Skeletal muscle tissue (tissue), 4 donors: ENCODE data around the gene MUC2. TPM values are rescaled to one million over a fixed set of nuclear protein-coding genes. Genes with fewer than 3 reads are reported as not detected.

Experiments
- H3K27ac ChIP-seq: one replicate; pipeline ENCODE4 v1.7.0; 2013; ENCODE audit warnings: mild to moderate bottlenecking, low read depth, low read length, inconsistent platforms
- H3K27me3 ChIP-seq, 3 donors: one replicate each; pipeline ENCODE4 v1.7.0; 2013; ENCODE audit warnings: low read length in 3 of 3; ENCODE audit not compliant: control insufficient read depth in 3 of 3, insufficient read depth in 3 of 3
- H3K36me3 ChIP-seq, 3 donors: one replicate each; pipeline ENCODE4 v1.7.0; 2013; ENCODE audit warnings: low read length in 3 of 3; ENCODE audit not compliant: control insufficient read depth in 3 of 3, insufficient read depth in 3 of 3
- H3K4me1 ChIP-seq, 3 donors: one replicate each; pipeline ENCODE4 v1.7.0; 2013; ENCODE audit warnings: low read length in 3 of 3, mild to moderate bottlenecking in 3 of 3; ENCODE audit not compliant: control insufficient read depth in 3 of 3, insufficient read depth in 3 of 3
- H3K4me3 ChIP-seq, 3 donors: one replicate each; pipeline ENCODE4 v1.7.0; 2013; ENCODE audit warnings: low read length in 3 of 3
- H3K9ac ChIP-seq, 3 donors: one replicate each; pipeline ENCODE4 v1.7.0; 2013; ENCODE audit warnings: low read length in 3 of 3, mild to moderate bottlenecking in 3 of 3, moderate library complexity in 2 of 3, low read depth in 1 of 3
- H3K9me3 ChIP-seq, 3 donors: one replicate each; pipeline ENCODE4 v1.7.0; 2013; ENCODE audit warnings: low read length in 3 of 3; ENCODE audit not compliant: control insufficient read depth in 3 of 3
- total RNA-seq: library from RNA; depleted of rRNA; stranded (reverse); fragments of >200 nt; gene quantifications from one replicate; pipeline ENCODE4 v1.2.3, GENCODE V29; 2014
- donor health status: Osteomylitis.

MUC2 gene
- total RNA-seq, result not detected

DNA sequence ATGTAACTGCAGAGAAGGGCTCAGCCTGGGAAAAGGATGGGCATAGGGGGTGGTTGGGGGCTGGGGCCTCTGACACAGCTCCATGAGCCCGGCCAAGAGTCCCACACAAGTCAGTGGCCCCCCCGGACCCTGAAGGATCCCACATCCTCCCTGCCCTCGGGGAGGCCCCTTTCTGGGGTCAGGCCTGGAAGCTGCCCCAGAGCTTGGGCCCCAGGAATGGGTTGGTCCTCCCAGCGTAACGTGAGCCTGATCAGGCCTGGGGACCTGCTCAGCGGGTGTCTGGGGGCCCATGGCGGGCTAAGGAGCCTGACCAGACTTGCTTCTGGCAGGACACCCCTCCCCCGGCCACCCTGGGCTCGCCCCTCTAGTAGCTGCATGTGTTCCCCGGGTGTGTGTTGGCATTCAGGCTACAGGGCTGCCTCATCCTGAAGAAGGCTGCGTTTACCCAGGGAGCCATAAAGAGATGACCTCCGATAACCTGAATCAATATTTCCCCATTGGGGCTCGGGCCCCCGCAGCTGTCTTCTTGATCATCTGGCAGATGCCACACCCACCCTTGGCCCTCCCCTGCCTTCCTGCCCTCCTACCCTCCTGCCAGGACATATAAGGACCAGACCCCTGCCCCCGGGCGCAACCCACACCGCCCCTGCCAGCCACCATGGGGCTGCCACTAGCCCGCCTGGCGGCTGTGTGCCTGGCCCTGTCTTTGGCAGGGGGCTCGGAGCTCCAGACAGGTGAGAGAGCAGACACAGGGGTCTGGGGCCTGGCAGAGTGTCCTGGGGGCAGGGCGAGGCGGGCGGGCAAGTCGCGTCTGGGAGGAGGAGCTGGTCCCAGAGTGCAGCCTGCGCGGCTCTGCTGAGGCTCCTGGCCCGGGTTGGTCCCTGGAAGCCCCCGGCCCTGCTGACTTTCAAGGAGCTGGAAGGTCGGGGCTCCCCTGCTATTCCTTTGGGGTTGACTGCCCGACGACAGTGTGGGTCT, at the start of gene MUC2:
MUC2 (plus strand) TSS at position 631 of the 978 bp plus-strand sequence.
- peaks cover 13 to 15% (median 15%) of the 10 kb centered on the region in 3 donors for H3K4me1 ChIP-seq
- H3K27me3 ChIP-seq, result peaks cover 0 to 20% (median 5%) of the 10 kb centered on the region in 3 donors
- H3K9ac ChIP-seq, result no peak within 1 kb of the TSS
- H3K27ac ChIP-seq, result no peak within 1 kb of the TSS
- H3K36me3 ChIP-seq, result no peaks in the 10 kb centered on the region
- H3K9me3 ChIP-seq, result no peaks in the 10 kb centered on the region
- H3K4me3 ChIP-seq, result no peak within 1 kb of the TSS

DNA sequence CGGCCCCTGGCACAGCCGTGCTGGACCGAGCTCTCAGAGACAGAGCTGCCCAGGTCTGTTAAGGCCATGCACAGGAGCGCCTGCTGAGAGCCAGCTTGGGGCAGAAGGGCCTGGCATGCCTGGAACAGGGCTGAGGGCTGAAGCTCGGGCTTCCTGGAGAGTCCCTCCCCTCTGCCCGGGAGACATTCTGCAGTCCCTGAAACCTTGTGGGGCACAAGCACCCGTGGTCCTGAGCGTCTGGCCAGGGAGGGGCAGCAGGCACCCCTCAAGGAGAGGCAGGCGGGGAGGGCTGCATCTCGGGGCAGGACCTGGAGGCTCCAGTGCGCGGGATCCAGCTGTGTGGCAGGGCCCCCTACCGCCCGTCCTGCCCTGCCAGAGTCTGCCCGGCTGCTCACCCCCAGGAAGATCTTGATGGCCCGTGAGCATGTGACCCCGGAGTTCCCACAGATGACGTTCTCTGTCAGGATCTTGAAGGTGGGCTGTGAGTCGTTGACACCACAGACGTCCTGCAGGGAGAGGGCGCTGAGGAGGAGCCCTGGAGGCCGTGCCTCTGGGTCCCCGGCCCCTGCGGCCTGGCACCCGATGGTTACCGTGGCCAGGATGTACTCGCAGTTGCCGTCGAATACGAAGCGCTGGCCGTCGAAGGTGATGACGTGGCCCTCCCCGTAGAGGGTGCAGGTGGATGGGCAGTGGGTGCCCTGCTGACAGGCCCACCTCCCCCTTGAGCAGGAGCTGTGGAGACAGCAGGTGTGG, 49.1 kb upstream of the MUC2 start:
- Histone ChIP-seq H3K9ac (no peak overlapping the region), H3K36me3 (peaks cover 0 to 2% (median 0%) of the 10 kb centered on the region in 3 donors), H3K4me3 (no peak overlapping the region), H3K27me3 (peaks cover 0 to 4% (median 0%) of the 10 kb centered on the region in 3 donors), H3K27ac (no peak overlapping the region), H3K4me1 (no peaks in the 10 kb centered on the region), H3K9me3 (no peaks in the 10 kb centered on the region)

DNA sequence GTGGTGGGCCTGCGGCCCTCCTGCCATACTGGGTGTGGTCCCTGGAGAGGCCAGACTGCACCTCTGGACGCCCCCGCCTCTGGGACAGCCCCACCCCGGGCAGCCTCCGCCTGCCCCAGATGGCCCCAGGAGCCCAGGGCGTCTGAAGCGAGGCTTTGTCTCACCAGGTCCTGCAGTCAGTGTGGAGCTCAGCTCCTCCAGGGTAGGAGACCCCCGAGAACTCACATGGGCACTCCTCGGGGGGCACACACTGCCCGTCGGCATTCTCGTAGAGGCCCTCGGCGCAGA, 48.6 kb upstream of the MUC2 start:
- Histone ChIP-seq H3K36me3 (peaks cover 0 to 2% (median 0%) of the 10 kb centered on the region in 3 donors), H3K27me3 (peaks cover 0 to 4% (median 0%) of the 10 kb centered on the region in 3 donors), H3K4me3 (no peak overlapping the region), H3K4me1 (no peaks in the 10 kb centered on the region), H3K27ac (no peak overlapping the region), H3K9me3 (no peaks in the 10 kb centered on the region), H3K9ac (no peak overlapping the region)

DNA sequence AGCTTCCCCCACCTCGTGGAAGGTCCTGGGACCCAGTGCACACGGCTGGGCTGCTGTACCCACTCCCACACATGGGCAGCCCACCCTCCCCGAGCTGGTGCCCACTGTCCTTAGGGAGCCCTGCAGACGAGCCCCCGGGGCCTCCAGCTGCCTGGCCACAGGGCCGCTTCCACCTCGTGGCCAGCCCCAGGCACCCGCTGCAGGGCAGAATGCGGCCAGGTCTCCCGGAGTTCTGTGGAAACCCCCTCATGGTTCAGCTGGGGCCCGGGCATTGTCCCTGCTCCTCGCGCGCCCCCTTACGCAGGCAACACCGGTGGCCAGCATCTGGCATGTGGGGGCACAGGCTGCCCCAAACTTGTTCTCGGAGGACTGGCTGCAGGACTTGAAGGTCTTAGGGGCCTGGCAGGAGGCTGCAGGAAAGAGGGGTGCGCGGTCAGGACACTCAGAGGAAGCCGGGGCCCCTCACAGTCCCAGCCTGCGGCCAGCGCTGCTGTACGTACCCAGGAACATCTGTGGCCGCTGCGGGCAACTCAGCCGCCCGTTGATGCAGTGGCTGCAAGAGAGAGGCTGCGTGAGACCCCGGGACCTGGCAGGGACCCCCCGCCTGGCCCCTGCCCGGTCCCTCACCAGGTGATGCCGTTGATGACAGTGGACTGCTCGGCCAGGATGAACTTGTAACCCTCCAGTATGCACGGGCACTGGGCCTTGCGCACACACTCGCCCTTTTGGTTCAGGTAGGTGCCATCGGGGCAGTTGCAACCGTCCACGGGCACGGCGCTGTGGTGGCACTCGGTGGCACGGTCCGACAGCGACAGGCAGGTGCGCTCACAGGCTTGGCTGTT, 47.8 kb upstream of the MUC2 start:
- Histone ChIP-seq H3K27ac (no peak overlapping the region), H3K9me3 (no peaks in the 10 kb centered on the region), H3K27me3 (peaks cover 0 to 4% (median 2%) of the 10 kb centered on the region in 3 donors), H3K9ac (no peak overlapping the region), H3K4me3 (no peak overlapping the region), H3K36me3 (peaks cover 0 to 2% (median 0%) of the 10 kb centered on the region in 3 donors), H3K4me1 (no peaks in the 10 kb centered on the region)

DNA sequence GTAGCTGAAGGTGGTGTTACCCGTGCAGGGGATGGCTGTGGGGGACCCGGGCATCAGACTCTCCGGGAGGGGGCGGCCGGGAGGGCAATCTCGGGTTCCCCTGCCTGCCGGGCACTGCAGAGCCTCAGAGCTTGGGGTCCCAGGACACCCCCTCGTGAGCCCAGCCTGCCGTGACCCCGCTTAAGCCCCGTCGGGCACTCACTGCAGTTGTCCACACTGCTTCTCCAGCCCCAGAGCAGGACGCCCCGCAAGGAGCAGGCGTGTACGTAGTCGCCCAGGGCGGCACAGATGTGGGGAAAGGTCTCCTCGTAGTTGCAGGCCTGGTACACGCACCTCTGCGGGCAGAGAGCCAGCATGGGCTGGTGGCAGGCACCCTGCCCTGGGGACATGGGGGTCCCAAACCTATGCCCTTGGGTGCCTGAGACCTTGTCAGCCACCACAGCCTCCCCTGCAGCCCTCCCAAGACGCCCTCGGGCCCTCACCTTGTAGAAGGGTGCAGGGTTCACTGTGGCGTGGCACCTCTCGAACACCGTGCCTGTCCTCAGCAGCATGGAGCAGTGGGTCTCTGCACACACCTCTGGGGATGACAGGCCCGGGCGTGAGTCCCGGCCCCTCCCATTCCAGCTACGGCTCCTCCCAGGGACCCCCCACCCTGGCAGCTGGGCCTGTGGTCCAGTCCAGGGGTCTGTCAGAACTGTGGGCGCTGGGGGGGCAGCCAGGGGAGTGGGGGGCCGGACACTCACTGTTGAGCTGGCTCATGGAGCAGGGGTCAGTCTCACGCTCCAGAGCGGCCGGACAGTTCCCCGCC, 47.0 kb upstream of the MUC2 start:
- Histone ChIP-seq H3K9me3 (peaks cover 0 to 2% (median 0%) of the 10 kb centered on the region in 3 donors), H3K9ac (no peak overlapping the region), H3K36me3 (peaks cover 0 to 2% (median 0%) of the 10 kb centered on the region in 3 donors), H3K4me1 (no peaks in the 10 kb centered on the region), H3K4me3 (no peak overlapping the region), H3K27ac (no peak overlapping the region), H3K27me3 (peaks cover 2 to 12% (median 8%) of the 10 kb centered on the region in 3 donors)

DNA sequence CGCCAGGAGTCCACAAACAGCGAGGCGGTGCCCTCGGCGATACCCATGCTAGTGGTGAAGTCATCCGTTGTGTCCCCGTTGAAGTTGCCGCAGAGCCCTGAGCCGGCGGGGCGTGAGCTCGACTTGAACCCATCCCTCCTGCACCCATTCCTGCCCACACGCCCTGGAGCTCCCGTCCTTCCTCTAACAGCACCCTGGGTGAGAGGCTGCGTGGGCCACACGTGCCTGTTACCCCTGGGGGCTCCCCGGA, 46.5 kb upstream of the MUC2 start:
- peaks cover 0 to 2% (median 0%) of the 10 kb centered on the region in 3 donors for H3K9me3 ChIP-seq
- no peak overlapping the region for H3K27ac ChIP-seq
- no peak overlapping the region for H3K9ac ChIP-seq
- H3K36me3 ChIP-seq, result no peaks in the 10 kb centered on the region
- peaks cover 2 to 13% (median 8%) of the 10 kb centered on the region in 3 donors for H3K27me3 ChIP-seq
- H3K4me3 ChIP-seq, result no peak overlapping the region
- no peaks in the 10 kb centered on the region for H3K4me1 ChIP-seq

DNA sequence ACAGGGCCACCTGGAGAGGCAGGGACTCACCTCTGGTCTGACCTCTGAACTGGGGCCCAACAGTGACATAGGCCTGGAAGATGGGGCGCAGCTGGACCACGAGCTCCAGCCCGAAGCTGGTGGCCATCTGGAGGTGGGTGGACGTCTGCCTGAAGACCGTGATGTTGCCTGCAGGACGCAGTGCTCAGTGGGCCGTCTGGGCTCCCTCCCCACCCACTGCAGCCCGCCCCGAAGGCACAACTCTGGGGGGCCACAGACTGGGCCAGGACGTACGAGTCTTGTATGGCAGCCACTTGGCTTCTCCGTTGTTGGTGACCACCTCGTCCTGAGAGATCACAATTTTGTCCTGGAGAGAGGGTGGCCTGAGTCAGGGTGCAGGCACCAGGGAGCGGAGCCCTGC, 46.1 kb upstream of the MUC2 start:
- H3K4me3 ChIP-seq, result no peak overlapping the region
- H3K4me1 ChIP-seq, result peaks cover 0 to under 1% (median under 1%) of the 10 kb centered on the region in 3 donors
- no peaks in the 10 kb centered on the region for H3K36me3 ChIP-seq
- no peak overlapping the region for H3K27ac ChIP-seq
- peaks cover 2 to 13% (median 8%) of the 10 kb centered on the region in 3 donors for H3K27me3 ChIP-seq
- H3K9ac ChIP-seq, result no peak overlapping the region
- peaks cover 0 to 2% (median 0%) of the 10 kb centered on the region in 3 donors for H3K9me3 ChIP-seq

DNA sequence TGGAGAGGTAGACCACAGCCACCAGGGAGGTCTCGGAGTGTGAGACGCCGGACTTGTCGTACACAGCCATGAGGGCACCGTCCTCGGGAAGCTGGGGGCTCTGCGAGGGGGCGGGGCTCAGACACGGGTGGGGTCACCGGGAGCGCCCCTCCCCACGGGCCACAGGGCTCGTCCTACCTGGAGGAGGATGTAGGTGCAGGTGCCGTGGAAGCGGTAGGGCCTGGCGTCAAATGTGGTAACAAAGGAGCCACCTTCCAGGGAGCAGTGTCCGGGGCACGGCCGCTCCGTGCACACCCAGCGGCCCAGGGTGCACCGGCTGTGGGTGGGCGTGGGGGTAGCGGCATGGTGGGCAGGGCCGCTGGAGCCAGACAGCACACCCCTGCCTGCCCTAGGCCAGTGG, 45.6 kb upstream of the MUC2 start:
- H3K27ac ChIP-seq, result no peak overlapping the region

DNA sequence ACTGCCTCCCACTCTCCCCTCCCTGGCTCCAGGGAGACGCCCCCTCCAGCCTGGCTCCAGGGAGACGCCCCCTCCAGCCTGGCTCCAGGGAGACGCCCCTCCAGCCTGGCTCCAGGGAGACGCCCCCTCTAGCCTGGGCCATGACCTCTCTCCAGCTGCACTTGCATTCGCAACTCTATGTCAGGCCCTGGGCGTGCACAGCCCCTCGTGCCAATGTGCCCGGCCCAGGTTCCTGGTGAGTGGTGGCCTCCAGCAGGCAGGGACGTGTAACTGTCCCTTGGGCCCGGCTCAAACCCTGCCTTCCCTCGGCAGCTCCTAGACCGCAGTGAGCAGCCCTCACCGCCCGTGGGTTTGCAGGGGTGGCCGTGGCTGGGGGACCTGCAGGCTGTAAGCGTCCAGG, 45.0 kb upstream of the MUC2 start:
- H3K36me3 ChIP-seq, result no peaks in the 10 kb centered on the region
- H3K27me3 ChIP-seq, result peaks cover 4 to 13% (median 8%) of the 10 kb centered on the region in 3 donors
- no peak overlapping the region for H3K27ac ChIP-seq
- peaks cover 0 to 2% (median 0%) of the 10 kb centered on the region in 3 donors for H3K9me3 ChIP-seq
- peaks cover 0 to 11% (median 9%) of the 10 kb centered on the region in 3 donors for H3K4me1 ChIP-seq
- H3K4me3 ChIP-seq, result no peak overlapping the region
- H3K9ac ChIP-seq, result no peak overlapping the region

More for the DNA sequence above, 45.6 kb upstream of the MUC2 start:
- peaks cover 0 to 5% (median 5%) of the 10 kb centered on the region in 3 donors for H3K4me1 ChIP-seq
- peaks cover 0 to 2% (median 0%) of the 10 kb centered on the region in 3 donors for H3K9me3 ChIP-seq
- H3K36me3 ChIP-seq, result no peaks in the 10 kb centered on the region
- H3K27me3 ChIP-seq, result peaks cover 2 to 13% (median 8%) of the 10 kb centered on the region in 3 donors
- no peak overlapping the region for H3K4me3 ChIP-seq
- no peak overlapping the region for H3K9ac ChIP-seq
